Keratinocyte (primary cell): ENCODE measurements around the gene GRM4. TPM values are rescaled to one million over a fixed set of nuclear protein-coding genes. Genes with fewer than 3 reads are reported as not detected.

ENCODE experiments used
- DNase-seq: peaks from one replicate; pipeline ENCODE4 v3.0.0-alpha.2; 2011; ENCODE audit warnings: low read depth, missing footprints, low spot score
- FAIRE-seq: peaks from 2 replicates; lab custom pipeline; 2011; peaks lifted over from hg19 to GRCh38; lab: Jason Lieb, UNC
- H2AFZ ChIP-seq: 2 replicates; pipeline ENCODE4 v1.6.0; 2012; ENCODE audit warnings: low read length, control low read depth, inconsistent platforms; ENCODE audit not compliant: control insufficient read depth
- H3K27ac ChIP-seq: 2 replicates; pipeline ENCODE4 v1.5.1; 2011; ENCODE audit warnings: low read length; ENCODE audit not compliant: control insufficient read depth, insufficient read depth
- H3K27me3 ChIP-seq: 3 replicates; pipeline ENCODE4 v1.6.0; 2011; ENCODE audit warnings: low read length; ENCODE audit not compliant: control insufficient read depth, insufficient read depth; ENCODE audit errors: extremely low read depth
- H3K36me3 ChIP-seq, 2 experiments: 2 replicates in 1 of 2; 3 replicates in 1 of 2; pipeline ENCODE4 v1.5.1; 2011; ENCODE audit warnings: low read length in 2 of 2, mild to moderate bottlenecking in 1 of 2; ENCODE audit not compliant: control insufficient read depth in 2 of 2, insufficient read depth in 2 of 2; ENCODE audit errors: extremely low read depth in 1 of 2
- H3K4me1 ChIP-seq: 3 replicates; pipeline ENCODE4 v1.5.1; 2011; ENCODE audit warnings: low read length; ENCODE audit not compliant: control insufficient read depth, insufficient read depth; ENCODE audit errors: extremely low read depth
- H3K4me2 ChIP-seq: 3 replicates; pipeline ENCODE4 v1.6.0; 2011; ENCODE audit warnings: low read depth, low read length; ENCODE audit not compliant: control insufficient read depth, insufficient read depth; ENCODE audit errors: extremely low read depth
- H3K4me3 ChIP-seq, 3 experiments: fragments of 200-600 bp in 1 of 3; sonication (generic) in 1 of 3; 2 replicates in 2 of 3; 3 replicates in 1 of 3; pipeline ENCODE4 v1.5.1; 2011 to 2016; ENCODE audit warnings: low read length in 3 of 3, mild to moderate bottlenecking in 3 of 3, control low read depth in 2 of 3, inconsistent platforms in 1 of 3, low read depth in 1 of 3, mixed read lengths in 1 of 3, mixed run types in 1 of 3, moderate library complexity in 1 of 3; ENCODE audit not compliant: control insufficient read depth in 2 of 3, insufficient read depth in 2 of 3; ENCODE audit errors: extremely low read depth in 1 of 3
- H3K79me2 ChIP-seq: 2 replicates; pipeline ENCODE4 v1.6.0; 2012; ENCODE audit warnings: low read length; ENCODE audit not compliant: control insufficient read depth, insufficient read depth
- H3K9ac ChIP-seq: 3 replicates; pipeline ENCODE4 v1.6.0; 2011; ENCODE audit warnings: low read length; ENCODE audit not compliant: control insufficient read depth, insufficient read depth; ENCODE audit errors: extremely low read depth
- H3K9me1 ChIP-seq: 3 replicates; pipeline ENCODE4 v1.6.0; 2011; ENCODE audit warnings: low read length; ENCODE audit not compliant: control insufficient read depth, insufficient read depth; ENCODE audit errors: extremely low read depth
- H3K9me3 ChIP-seq: 2 replicates; pipeline ENCODE4 v1.5.1; 2012; ENCODE audit warnings: low read depth, low read length; ENCODE audit not compliant: control insufficient read depth
- H4K20me1 ChIP-seq: 3 replicates; pipeline ENCODE4 v1.6.0; 2011; ENCODE audit warnings: low read length; ENCODE audit not compliant: control insufficient read depth, insufficient read depth; ENCODE audit errors: extremely low read depth
- EZH2 ChIP-seq: IDR thresholded peaks from one replicate; pipeline ENCODE4 v1.6.1; 2012; ENCODE audit warnings: inconsistent platforms, mild to moderate bottlenecking, low read length, moderate library complexity
- dilution Hi-C: fragments of 300-500 bp; cut with MboI; formaldehyde crosslinking; loops from one replicate; pipeline ENCODE4 v1.7.0; 2020; ENCODE audit warnings: low sequenced_read_pairs; ENCODE audit not compliant: extremely low pct_ligation_motif_present
- polyA plus RNA-seq, 5 experiments: library from polyadenylated mRNA; depleted of rRNA in 3 of 5; stranded (reverse) in 3 of 5; stranded (forward) in 1 of 5; unstranded in 1 of 5; fragments of >200 nt; gene quantifications; 1 replicate in 1 of 5; 2 replicates in 3 of 5; 3 replicates in 1 of 5; pipeline versions ENCODE4 v1.2.1 to v1.2.3, GENCODE V29; 2011 to 2012; ENCODE audit warnings: missing spikeins in 2 of 5, low read depth in 1 of 5, low replicate concordance in 1 of 5
- TF ChIP-seq, protein P1 (sequence below), 3 experiments: IDR thresholded peaks in 1 of 3; conservative IDR thresholded peaks in 1 of 3; optimal IDR thresholded peaks in 1 of 3; 2 replicates in 2 of 3; 3 replicates in 1 of 3; pipeline versions ENCODE3 to v1.5.1; 2011; ENCODE audit warnings: low read length in 3 of 3, mild to moderate bottlenecking in 3 of 3, moderate library complexity in 2 of 3, control low read depth in 1 of 3, inconsistent platforms in 1 of 3; ENCODE audit not compliant: insufficient read depth in 2 of 3; ENCODE audit errors: extremely low read depth in 1 of 3

Gene GRM4
- polyA plus RNA-seq, 1 donor (not counting 4 experiments of a cell fraction or from before 2014, with no cell fraction given): not detected

DNA sequence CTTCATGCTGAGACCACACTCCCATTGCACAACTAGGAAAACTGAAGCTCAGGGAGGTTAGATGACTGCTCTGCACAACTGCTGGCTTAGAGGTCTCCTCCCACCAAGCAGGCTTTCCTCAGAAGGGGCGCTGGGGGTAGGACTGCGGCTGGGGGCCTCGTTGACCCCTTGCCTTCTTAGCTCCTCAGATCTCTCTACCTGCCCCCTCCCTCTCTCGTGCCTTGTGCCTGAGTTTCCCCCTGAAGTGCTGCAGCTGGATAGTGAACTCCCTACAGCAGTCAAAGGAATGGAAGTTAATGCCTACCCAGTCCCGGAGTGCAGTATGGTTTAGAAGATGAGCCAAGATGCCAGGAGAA lies 149.8 kb downstream of the GRM4 start:
- Histone ChIP-seq H3K4me2 (no peak overlapping the region), H3K9me3 (no peaks in the 10 kb centered on the region), H3K4me3 (no peak overlapping the region), H3K9me1 (no peaks in the 10 kb centered on the region), H2AFZ (no peak overlapping the region), H3K4me1 (no peaks in the 10 kb centered on the region), H4K20me1 (no peaks in the 10 kb centered on the region), H3K27ac (no peak overlapping the region), H3K36me3 (no peaks in the 10 kb centered on the region), H3K27me3 (no peaks in the 10 kb centered on the region), H3K9ac (no peak overlapping the region), H3K79me2 (no peaks in the 10 kb centered on the region)
- no peak for FAIRE-seq
- dilution Hi-C loops: no loop called here
- TF ChIP-seq EZH2: no peak
- TF ChIP-seq, protein P1, sequence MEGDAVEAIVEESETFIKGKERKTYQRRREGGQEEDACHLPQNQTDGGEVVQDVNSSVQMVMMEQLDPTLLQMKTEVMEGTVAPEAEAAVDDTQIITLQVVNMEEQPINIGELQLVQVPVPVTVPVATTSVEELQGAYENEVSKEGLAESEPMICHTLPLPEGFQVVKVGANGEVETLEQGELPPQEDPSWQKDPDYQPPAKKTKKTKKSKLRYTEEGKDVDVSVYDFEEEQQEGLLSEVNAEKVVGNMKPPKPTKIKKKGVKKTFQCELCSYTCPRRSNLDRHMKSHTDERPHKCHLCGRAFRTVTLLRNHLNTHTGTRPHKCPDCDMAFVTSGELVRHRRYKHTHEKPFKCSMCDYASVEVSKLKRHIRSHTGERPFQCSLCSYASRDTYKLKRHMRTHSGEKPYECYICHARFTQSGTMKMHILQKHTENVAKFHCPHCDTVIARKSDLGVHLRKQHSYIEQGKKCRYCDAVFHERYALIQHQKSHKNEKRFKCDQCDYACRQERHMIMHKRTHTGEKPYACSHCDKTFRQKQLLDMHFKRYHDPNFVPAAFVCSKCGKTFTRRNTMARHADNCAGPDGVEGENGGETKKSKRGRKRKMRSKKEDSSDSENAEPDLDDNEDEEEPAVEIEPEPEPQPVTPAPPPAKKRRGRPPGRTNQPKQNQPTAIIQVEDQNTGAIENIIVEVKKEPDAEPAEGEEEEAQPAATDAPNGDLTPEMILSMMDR (optimal IDR thresholded peaks at IDR 0.05 in 1 of 3, IDR thresholded peaks at IDR 0.05 in 1 of 3, conservative IDR thresholded peaks at IDR 0.05 in 1 of 3; ENCODE audit: extremely low read depth in 1 of 3, insufficient read depth in 2 of 3, low read length in 3 of 3): no peak
- no peak for DNase-seq

DNA sequence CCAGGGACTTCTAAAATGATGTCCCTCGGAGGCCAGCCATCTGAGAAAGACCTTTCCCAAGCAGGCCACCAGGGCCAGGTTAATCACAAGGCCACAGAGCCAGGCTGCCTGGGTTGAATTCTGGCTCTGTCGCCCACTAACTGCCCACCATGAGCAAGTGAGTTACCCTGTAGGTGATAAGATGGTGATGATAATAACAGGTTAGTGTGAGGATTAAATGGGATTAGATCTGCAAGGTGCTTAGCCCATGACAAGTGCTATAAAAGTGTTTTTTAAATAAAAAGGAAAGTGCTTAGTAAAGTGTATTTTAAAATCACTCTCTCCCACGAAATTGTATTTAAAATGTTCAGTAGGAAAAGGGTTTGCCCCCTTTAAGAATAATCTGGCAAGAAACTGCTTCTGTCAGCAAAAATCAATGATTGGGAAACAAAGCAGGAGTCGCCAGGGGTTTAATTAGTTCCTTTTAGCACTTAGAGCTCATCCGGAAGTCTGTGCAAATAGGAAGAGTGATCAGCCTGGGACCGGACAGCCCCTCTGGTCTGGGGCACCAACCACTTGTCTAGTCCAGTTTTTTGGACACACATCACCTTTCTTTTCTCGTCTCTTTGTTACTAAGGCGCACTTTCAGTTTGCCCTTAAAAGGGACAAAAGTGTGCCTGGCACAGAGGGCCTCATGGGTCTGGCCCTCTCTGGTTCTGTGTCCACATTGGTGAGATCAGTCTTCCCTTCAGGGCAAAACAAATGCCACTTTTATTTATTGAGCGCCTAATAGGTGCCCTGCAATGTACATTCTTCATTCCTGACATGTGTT lies 150.4 kb downstream of the GRM4 start:
- Histone ChIP-seq H3K27me3 (no peaks in the 10 kb centered on the region), H3K9me3 (no peaks in the 10 kb centered on the region)

More for the DNA sequence above, 150.4 kb downstream of the GRM4 start:
- TF ChIP-seq EZH2: no peak
- TF ChIP-seq, protein P1 (optimal IDR thresholded peaks at IDR 0.05 in 1 of 3, IDR thresholded peaks at IDR 0.05 in 1 of 3, conservative IDR thresholded peaks at IDR 0.05 in 1 of 3; ENCODE audit: extremely low read depth in 1 of 3, insufficient read depth in 2 of 3, low read length in 3 of 3): no peak
- Histone ChIP-seq H3K36me3 (no peaks in the 10 kb centered on the region), H3K79me2 (no peaks in the 10 kb centered on the region), H3K4me1 (no peaks in the 10 kb centered on the region), H3K27ac (no peak overlapping the region), H4K20me1 (no peaks in the 10 kb centered on the region), H3K9me1 (no peaks in the 10 kb centered on the region), H3K9ac (no peak overlapping the region), H2AFZ (no peak overlapping the region), H3K4me2 (no peak overlapping the region), H3K4me3 (no peak overlapping the region)
- FAIRE-seq (no peak), DNase-seq (no peak)
- dilution Hi-C loops: no loop called here
